ENCODE results near the gene NUDT13. TPM values are rescaled to one million over a fixed set of nuclear protein-coding genes. Genes with fewer than 3 reads are reported as not detected.

NUDT13 gene
- polyA plus RNA-seq, 2 of the 4 experiments (the other 2 are of a cell fraction), result 3.8 to 4.9 TPM

DNA sequence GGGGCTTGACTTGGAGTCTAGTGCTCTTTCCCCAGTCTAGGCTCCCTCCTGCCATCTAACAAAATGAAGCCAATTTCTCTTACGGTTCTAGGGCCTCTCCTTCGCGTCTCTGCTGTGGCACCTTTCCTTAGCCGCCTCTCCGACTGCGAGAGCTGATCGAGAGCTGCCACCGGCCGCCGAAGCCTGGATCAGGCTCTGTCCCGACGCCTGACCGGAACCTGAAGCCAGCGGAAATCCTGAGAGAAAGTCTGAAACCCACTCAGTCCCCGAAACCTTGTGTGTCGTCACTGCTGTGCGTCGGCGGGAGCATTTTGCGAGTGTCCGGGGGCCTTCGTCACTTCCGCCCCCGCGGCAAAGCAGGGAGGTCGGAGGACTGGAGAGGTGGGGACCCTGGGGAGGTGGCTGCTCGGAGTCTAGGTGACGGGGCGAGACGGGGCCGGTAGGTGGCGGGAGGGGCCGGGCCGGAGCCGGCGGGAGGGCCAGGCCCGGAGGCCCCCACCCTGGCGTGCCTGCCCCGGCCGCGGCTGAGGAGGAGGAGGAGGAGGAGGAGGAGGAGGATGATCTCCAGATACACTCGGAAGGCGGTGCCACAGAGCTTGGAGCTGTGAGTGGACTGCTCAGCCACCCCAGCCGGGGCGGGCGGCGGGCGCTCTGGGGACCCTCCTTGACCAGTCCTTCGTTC lies 57.7 kb downstream of the NUDT13 start, which contains the start of the genes ECD and FAM149B1:
TSS of gene ECD (minus strand) at position 226 of the 682 bp plus-strand sequence. CDS start 4,071 bp downstream, outside the sequence.
TSS of gene FAM149B1 (plus strand) at position 337 of the 682 bp plus-strand sequence. CDS start at position 558, 221 bp downstream.
- H3K4me1 ChIP-seq, result 0 out of 3 replicates have a peak, but pooled peaks cover 6% of the 10 kb centered on the region
- ChIA-PET CTCF (interaction anchor here (0.9 to 2.0 kb wide), 4 partner anchors 9 to 78 kb away, joined by 5 to 14 read pairs (median 8); partner anchors contain the start of gene DNAJC9), POLR2A (interaction anchor here (0.5 to 1.9 kb wide), 6 partner anchors 12 to 79 kb away, joined by 3 to 13 read pairs (median 7); partner anchors contain the start of genes DNAJC9 and P4HA1)
- TF ChIP-seq HOXB13 (CRISPR knock-in tag; IDR thresholded peaks at IDR 0.05; ENCODE audit: low read depth) (no peak), POLR2A (IDR thresholded peaks at IDR 0.05; ENCODE audit: low read length) (peak; percentile 81), MAZ (IDR thresholded peaks at IDR 0.05; ENCODE audit: borderline replicate concordance, low read depth, low read length) (0 out of 2 replicates have a peak, but pooled peaks have one; percentile 56), JUN (IDR thresholded peaks at IDR 0.05) (peak; percentile 71 to 96; a peak in 4 of 5 replicates), RAD21 (conservative IDR thresholded peaks at IDR 0.05 in 1 of 2, IDR thresholded peaks at IDR 0.05 in 1 of 2) (no peak), CBX2 (IDR thresholded peaks at IDR 0.05; ENCODE audit: borderline replicate concordance, low read depth) (no peak), PHF8 (IDR thresholded peaks at IDR 0.05; ENCODE audit: borderline replicate concordance, low read depth) (peak; percentile 94), EHMT2 (IDR thresholded peaks at IDR 0.05; ENCODE audit: low read depth) (no peak), SMC3 (IDR thresholded peaks at IDR 0.05) (0 out of 3 replicates have a peak, but pooled peaks have one; percentile 7), ESRRA (IDR thresholded peaks at IDR 0.05; ENCODE audit: borderline replicate concordance, low read length) (no peak), TFCP2L1 (CRISPR knock-in tag; IDR thresholded peaks at IDR 0.05) (0 out of 2 replicates have a peak, but pooled peaks have one; percentile 26), RARB (CRISPR knock-in tag; IDR thresholded peaks at IDR 0.05) (no peak), RFX5 (IDR thresholded peaks at IDR 0.05) (0 out of 2 replicates have a peak, but pooled peaks have one; percentile 25), KDM5A (IDR thresholded peaks at IDR 0.05) (peak; percentile 83), POLR2AphosphoS2 (conservative IDR thresholded peaks at IDR 0.05; ENCODE audit: low read length) (no peak), NPAS2 (CRISPR knock-in tag; IDR thresholded peaks at IDR 0.05; ENCODE audit: borderline replicate concordance) (no peak)
- TF ChIP-seq, protein P1, sequence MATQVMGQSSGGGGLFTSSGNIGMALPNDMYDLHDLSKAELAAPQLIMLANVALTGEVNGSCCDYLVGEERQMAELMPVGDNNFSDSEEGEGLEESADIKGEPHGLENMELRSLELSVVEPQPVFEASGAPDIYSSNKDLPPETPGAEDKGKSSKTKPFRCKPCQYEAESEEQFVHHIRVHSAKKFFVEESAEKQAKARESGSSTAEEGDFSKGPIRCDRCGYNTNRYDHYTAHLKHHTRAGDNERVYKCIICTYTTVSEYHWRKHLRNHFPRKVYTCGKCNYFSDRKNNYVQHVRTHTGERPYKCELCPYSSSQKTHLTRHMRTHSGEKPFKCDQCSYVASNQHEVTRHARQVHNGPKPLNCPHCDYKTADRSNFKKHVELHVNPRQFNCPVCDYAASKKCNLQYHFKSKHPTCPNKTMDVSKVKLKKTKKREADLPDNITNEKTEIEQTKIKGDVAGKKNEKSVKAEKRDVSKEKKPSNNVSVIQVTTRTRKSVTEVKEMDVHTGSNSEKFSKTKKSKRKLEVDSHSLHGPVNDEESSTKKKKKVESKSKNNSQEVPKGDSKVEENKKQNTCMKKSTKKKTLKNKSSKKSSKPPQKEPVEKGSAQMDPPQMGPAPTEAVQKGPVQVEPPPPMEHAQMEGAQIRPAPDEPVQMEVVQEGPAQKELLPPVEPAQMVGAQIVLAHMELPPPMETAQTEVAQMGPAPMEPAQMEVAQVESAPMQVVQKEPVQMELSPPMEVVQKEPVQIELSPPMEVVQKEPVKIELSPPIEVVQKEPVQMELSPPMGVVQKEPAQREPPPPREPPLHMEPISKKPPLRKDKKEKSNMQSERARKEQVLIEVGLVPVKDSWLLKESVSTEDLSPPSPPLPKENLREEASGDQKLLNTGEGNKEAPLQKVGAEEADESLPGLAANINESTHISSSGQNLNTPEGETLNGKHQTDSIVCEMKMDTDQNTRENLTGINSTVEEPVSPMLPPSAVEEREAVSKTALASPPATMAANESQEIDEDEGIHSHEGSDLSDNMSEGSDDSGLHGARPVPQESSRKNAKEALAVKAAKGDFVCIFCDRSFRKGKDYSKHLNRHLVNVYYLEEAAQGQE (IDR thresholded peaks at IDR 0.05), result peak; percentile 54; the same call in 1 of the 2 replicates
- TF ChIP-seq, protein P2, sequence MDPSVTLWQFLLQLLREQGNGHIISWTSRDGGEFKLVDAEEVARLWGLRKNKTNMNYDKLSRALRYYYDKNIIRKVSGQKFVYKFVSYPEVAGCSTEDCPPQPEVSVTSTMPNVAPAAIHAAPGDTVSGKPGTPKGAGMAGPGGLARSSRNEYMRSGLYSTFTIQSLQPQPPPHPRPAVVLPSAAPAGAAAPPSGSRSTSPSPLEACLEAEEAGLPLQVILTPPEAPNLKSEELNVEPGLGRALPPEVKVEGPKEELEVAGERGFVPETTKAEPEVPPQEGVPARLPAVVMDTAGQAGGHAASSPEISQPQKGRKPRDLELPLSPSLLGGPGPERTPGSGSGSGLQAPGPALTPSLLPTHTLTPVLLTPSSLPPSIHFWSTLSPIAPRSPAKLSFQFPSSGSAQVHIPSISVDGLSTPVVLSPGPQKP (IDR thresholded peaks at IDR 0.05; ENCODE audit: low read depth, low read length), result 0 out of 2 replicates have a peak, but pooled peaks have one; percentile 44
- TF ChIP-seq, protein P3, sequence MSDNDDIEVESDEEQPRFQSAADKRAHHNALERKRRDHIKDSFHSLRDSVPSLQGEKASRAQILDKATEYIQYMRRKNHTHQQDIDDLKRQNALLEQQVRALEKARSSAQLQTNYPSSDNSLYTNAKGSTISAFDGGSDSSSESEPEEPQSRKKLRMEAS (IDR thresholded peaks at IDR 0.05), result peak; percentile 64
- TF ChIP-seq, protein P4, sequence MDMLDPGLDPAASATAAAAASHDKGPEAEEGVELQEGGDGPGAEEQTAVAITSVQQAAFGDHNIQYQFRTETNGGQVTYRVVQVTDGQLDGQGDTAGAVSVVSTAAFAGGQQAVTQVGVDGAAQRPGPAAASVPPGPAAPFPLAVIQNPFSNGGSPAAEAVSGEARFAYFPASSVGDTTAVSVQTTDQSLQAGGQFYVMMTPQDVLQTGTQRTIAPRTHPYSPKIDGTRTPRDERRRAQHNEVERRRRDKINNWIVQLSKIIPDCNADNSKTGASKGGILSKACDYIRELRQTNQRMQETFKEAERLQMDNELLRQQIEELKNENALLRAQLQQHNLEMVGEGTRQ (IDR thresholded peaks at IDR 0.05), result no peak
- TF ChIP-seq, protein P5, sequence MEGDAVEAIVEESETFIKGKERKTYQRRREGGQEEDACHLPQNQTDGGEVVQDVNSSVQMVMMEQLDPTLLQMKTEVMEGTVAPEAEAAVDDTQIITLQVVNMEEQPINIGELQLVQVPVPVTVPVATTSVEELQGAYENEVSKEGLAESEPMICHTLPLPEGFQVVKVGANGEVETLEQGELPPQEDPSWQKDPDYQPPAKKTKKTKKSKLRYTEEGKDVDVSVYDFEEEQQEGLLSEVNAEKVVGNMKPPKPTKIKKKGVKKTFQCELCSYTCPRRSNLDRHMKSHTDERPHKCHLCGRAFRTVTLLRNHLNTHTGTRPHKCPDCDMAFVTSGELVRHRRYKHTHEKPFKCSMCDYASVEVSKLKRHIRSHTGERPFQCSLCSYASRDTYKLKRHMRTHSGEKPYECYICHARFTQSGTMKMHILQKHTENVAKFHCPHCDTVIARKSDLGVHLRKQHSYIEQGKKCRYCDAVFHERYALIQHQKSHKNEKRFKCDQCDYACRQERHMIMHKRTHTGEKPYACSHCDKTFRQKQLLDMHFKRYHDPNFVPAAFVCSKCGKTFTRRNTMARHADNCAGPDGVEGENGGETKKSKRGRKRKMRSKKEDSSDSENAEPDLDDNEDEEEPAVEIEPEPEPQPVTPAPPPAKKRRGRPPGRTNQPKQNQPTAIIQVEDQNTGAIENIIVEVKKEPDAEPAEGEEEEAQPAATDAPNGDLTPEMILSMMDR (IDR thresholded peaks at IDR 0.05), result no peak; the same call in 2 of the 3 replicates
- TF ChIP-seq, protein P6, sequence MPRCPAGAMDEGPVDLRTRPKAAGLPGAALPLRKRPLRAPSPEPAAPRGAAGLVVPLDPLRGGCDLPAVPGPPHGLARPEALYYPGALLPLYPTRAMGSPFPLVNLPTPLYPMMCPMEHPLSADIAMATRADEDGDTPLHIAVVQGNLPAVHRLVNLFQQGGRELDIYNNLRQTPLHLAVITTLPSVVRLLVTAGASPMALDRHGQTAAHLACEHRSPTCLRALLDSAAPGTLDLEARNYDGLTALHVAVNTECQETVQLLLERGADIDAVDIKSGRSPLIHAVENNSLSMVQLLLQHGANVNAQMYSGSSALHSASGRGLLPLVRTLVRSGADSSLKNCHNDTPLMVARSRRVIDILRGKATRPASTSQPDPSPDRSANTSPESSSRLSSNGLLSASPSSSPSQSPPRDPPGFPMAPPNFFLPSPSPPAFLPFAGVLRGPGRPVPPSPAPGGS (IDR thresholded peaks at IDR 0.05), result peak; percentile 92
- FAIRE-seq (peak; percentile 46), DNase-seq (ENCODE audit: low read depth in 1 of 2, low spot score in 1 of 2) (peak; percentile 89 to 95), ATAC-seq (peak; percentile 98)
- peak within 1 kb of the TSS; percentile 68 for H3K4me3 ChIP-seq
- H3K27ac ChIP-seq, result peak within 1 kb of the TSS; percentile 77 to 95
- no peaks in the 10 kb centered on the region for H3K9me3 ChIP-seq
- WGBS (ENCODE audit: missing lambda C conversion rate), result 0% methylated on average over 15 of the region's 49 CpGs
- H3K4me2 ChIP-seq, result peak within 1 kb of the TSS; percentile 94
